Lower leg skin (tissue), 4 donors: ENCODE data around the gene OGFR. TPM values are rescaled to one million over a fixed set of nuclear protein-coding genes. Genes with fewer than 3 reads are reported as not detected.

ENCODE experiments used
- DNase-seq, 2 donors: peaks; one replicate each; pipeline ENCODE4 v3.0.0-alpha.2; 2019; ENCODE audit warnings: low spot score in 2 of 2
- H3K4me3 ChIP-seq: fragments of 200-600 bp; sonication (generic); 2 replicates; pipeline ENCODE4 v1.5.1; 2017; ENCODE audit warnings: mild to moderate bottlenecking, low read depth; ENCODE audit not compliant: poor library complexity, severe bottlenecking
- POLR2A ChIP-seq, 2 donors: fragments of 450-650 bp; IDR thresholded peaks; one replicate each; pipeline ENCODE4 v1.6.1; 2016 to 2017; ENCODE audit warnings: antibody characterized with exemption in 2 of 2, mild to moderate bottlenecking in 1 of 2, moderate library complexity in 1 of 2
- whole genome bisulfite sequencing, 2 donors: methylation state at CpG; one replicate each; pipeline ENCODE4 v1.1.5; 2018; 5-methylcytosine and 5-hydroxymethylcytosine counted together
- intact Hi-C: fragments of 100-400 bp; cut with DNase I; formaldehyde crosslinking; loops from one replicate; pipeline ENCODE4 v1.15.0; 2023; ENCODE audit warnings: low total_unique reads
- total RNA-seq, 4 donors: library from RNA; depleted of rRNA; stranded (reverse); fragments of >200 nt; gene quantifications; one replicate each; pipeline ENCODE4 v1.1.0, GENCODE V29; 2016
- TF ChIP-seq, protein P1 (sequence below), 3 donors: fragments of 450-650 bp; IDR thresholded peaks; one replicate each; pipeline ENCODE4 v1.5.1; 2016; ENCODE audit warnings: antibody characterized with exemption in 3 of 3, mild to moderate bottlenecking in 3 of 3, moderate library complexity in 2 of 3

Gene OGFR
- total RNA-seq, 4 donors from 2014 or later, result 50.3 to 76.9 (median 58.5) TPM

DNA sequence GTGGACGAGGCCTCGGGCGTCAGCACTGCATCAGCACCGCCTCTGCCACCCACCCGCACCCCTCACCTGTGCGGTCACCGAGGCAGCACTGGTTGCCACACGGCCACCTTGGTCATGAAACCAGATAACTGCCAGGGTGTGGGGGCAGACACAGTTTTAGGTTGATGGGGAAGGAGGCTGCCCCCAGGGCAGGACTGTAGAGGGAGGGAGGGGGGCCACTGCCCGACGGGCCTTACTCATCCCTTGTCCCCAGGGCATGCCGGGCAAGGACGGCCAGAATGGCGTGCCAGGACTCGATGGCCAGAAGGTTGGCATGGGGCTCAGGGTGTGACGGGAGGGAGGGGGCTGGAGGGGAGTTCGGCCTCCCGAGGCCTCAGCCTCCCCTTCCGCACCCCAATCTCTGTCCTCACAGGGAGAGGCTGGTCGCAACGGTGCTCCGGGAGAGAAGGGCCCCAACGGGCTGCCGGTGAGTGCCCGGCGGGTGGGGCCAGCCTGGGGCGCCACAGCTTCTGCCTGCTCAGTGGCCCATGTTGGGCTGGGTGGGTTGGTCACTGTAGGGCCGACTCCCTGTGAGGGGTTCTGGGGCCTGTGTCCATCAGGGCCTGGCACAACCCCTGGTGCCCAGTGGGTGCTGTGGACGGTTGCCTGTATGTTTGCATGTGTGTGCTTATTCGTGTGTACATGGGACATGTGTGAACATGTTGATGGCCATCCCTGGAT, 24.0 kb downstream of the OGFR start:
- intact Hi-C loops, result loop anchor here (10.0 kb wide), 1 partner anchor 186 kb away; no protein-coding TSS in a partner anchor
- no peak for DNase-seq
- TF ChIP-seq POLR2A (IDR thresholded peaks at IDR 0.05), result no peak
- TF ChIP-seq, protein P1, sequence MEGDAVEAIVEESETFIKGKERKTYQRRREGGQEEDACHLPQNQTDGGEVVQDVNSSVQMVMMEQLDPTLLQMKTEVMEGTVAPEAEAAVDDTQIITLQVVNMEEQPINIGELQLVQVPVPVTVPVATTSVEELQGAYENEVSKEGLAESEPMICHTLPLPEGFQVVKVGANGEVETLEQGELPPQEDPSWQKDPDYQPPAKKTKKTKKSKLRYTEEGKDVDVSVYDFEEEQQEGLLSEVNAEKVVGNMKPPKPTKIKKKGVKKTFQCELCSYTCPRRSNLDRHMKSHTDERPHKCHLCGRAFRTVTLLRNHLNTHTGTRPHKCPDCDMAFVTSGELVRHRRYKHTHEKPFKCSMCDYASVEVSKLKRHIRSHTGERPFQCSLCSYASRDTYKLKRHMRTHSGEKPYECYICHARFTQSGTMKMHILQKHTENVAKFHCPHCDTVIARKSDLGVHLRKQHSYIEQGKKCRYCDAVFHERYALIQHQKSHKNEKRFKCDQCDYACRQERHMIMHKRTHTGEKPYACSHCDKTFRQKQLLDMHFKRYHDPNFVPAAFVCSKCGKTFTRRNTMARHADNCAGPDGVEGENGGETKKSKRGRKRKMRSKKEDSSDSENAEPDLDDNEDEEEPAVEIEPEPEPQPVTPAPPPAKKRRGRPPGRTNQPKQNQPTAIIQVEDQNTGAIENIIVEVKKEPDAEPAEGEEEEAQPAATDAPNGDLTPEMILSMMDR (IDR thresholded peaks at IDR 0.05), result no peak
- no peak overlapping the region for H3K4me3 ChIP-seq
- 70 to 73% methylated on average over 20 to 23 of the region's 29 CpGs for WGBS, 2 donors

DNA sequence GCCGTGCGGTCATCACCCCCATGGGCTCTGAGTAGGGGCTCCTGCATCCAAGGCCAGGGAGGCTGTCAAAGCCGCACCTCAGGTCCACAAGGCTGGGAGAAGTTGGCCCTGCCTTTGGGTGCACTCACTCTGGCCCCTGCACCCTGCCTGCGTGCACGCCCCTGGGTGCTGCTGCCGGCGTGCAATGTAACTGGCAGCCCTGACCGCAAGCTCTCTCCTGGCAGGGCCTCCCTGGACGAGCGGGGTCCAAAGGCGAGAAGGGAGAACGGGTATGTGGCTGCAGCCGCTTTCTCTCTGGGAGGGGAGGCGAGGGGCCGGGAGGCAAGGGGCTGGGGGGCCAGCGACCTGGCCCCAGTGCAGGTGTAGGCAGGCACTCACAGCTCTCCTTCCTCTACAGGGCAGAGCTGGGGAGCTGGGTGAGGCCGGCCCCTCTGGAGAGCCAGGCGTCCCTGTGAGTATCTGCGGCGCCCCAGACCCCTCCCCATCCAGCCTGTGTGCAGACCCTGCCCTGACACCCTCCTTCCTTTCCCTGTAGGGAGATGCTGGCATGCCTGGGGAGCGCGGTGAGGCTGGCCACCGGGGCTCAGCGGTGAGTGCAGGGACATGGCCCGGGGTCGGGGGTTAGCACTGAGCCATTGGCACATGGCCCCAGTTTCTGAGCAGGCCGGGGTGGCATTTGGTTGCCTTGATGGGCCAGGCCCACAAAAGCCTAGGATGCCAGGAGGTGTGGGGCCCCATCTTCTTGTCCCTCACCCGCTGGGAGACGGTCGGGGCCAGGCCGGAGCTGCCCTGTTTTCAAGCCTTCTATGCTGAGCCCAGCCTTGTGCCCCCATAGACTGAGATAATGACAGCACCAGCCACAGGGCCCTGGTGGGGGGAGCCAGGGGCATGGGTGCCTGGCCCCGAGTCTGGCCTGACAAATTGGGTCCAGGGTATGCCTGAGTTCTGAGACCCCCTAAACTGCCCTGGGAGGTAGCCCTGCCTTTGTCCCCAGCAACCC, 24.9 kb downstream of the OGFR start:
- intact Hi-C loops, result loop anchor here (10.0 kb wide), 1 partner anchor 185 kb away; no protein-coding TSS in a partner anchor
- TF ChIP-seq, protein P1 (IDR thresholded peaks at IDR 0.05), result no peak
- TF ChIP-seq POLR2A (IDR thresholded peaks at IDR 0.05), result no peak
- no peak overlapping the region for H3K4me3 ChIP-seq
- WGBS, 2 donors, result 87 to 95% methylated on average over 25 to 27 of the region's 32 CpGs
- DNase-seq, result no peak

DNA sequence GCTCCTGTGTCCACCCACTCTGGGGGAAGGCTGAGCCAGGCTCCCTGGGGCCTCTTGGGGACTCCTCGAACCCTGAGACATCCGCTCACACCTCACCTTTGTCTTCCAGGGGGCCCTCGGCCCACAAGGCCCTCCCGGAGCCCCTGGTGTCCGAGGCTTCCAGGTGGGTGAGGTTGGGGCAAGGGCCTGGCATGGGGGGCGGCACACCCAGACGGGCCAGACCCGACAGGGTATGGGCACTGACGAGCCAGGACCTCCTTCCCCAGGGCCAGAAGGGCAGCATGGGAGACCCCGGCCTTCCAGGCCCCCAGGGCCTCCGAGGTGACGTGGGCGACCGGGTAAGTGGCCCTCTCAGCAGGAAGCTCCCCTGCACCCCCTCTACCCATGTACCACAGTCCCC, 25.6 kb downstream of the OGFR start:
- TF ChIP-seq POLR2A (IDR thresholded peaks at IDR 0.05), result no peak
- TF ChIP-seq, protein P1 (IDR thresholded peaks at IDR 0.05), result no peak
- intact Hi-C loops, result no loop called here
- no peak for DNase-seq
- 93 to 94% methylated on average over 9 to 13 of the region's 14 CpGs for WGBS, 2 donors
- no peak overlapping the region for H3K4me3 ChIP-seq

DNA sequence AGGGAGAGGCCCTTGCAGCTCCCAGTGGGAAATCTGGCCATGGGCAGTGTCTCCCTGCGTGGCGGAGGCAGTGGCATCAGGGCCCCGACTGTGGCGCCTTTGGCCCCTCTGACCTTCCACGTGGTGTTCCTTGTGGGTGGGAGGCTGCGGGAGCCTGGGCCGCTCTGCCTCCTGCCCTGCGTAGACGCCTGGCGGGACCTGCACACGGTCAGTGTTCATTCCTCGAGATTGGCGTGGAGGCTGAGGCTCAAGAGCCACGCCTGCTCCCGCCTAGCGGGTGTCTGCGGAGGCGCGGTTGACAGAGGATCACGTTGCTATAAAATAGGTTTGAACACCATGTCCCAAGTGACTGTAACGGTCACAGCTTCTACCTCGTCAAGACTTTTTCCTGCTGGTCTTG, 26.2 kb downstream of the OGFR start:
- H3K4me3 ChIP-seq, result no peak overlapping the region
- TF ChIP-seq, protein P1 (IDR thresholded peaks at IDR 0.05), result no peak
- TF ChIP-seq POLR2A (IDR thresholded peaks at IDR 0.05), result no peak
- DNase-seq, result no peak
- WGBS, 2 donors, result 59 to 71% methylated on average over 17 to 18 of the region's 22 CpGs
- intact Hi-C loops, result no loop called here

DNA sequence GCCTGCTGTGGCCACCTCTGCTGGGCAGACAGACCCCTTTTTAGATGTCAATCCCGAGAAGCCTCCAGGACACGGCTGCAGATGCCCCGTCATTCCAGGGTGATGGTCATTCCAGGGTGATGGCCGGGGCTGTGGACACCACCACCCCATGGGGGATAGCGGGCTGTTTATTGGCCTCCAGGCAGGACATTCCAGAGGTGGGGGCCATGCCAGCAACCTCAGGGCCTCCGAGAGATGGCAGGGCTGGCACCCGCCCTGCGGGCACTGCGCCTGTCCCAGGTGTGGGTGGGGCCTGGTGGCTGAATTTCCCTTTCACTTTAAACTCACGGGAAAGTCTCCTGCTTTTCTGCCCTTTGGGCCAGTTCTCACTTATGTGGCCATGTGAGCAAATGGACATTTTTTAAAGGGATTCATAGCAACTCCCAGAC, 26.7 kb downstream of the OGFR start:
- intact Hi-C loops, result no loop called here
- no peak for DNase-seq
- TF ChIP-seq, protein P1 (IDR thresholded peaks at IDR 0.05), result no peak
- TF ChIP-seq POLR2A (IDR thresholded peaks at IDR 0.05), result no peak
- H3K4me3 ChIP-seq, result no peak overlapping the region
- 56 to 66% methylated on average over 9 to 10 of the region's 10 CpGs for WGBS, 2 donors
